GM10248 (cell line): ENCODE results near the gene PID1.

Experiments used
- CTCF ChIA-PET: fragments of 300-600 bp; sonication (Branson Sonifier 250); formaldehyde crosslinking; extraction: SDS; loops from one replicate; lab custom pipeline; 2021; ENCODE audit warnings: antibody characterized with exemption; lab: Yijun Ruan, JAX
- POLR2A ChIA-PET: fragments of 350-650 bp; sonication (Branson Sonifier 250); formaldehyde crosslinking; extraction: SDS; loops from one replicate; lab custom pipeline; 2020; ENCODE audit warnings: antibody characterized with exemption; lab: Yijun Ruan, JAX
- DNase-seq: peaks from one replicate; pipeline ENCODE4 v3.0.0; 2012; ENCODE audit errors: extremely low spot score
- CTCF ChIP-seq: IDR thresholded peaks from 2 replicates; pipeline ENCODE4 v1.5.1; 2012; ENCODE audit warnings: mild to moderate bottlenecking, low read depth; ENCODE audit errors: extremely low read depth, missing control alignments, control extremely low read depth

PID1 gene

GRCh38 chr2:229202646-229203045 lies 68.4 kb downstream of the PID1 start:
- ChIA-PET POLR2A (no interaction called here), CTCF (interaction anchor here (1.4 kb wide), 1 partner anchor 12 kb away, joined by 4 read pairs; no protein-coding TSS in a partner anchor)
- DNase-seq, result no peak
- TF ChIP-seq CTCF, result no peak

DNA sequence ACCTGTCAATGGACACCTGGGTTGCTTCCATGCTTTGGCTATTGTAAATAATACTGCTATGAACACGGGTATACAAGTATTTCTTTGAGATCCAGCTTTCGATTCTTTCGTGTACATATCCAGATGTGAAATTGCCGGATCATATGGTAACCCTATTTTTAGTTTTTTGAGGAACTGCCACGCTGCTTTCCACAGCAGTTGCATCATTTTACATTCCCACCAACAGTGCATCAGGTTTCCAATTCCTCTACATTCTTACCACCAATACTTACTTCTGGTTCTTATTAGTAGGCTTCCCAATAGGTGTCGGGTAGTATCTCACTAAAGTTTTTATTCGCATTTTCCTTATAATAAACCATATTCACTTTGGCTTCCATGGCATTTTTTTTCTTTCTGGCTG lies 69.6 kb downstream of the PID1 start:
- no peak for DNase-seq
- ChIA-PET POLR2A (no interaction called here), CTCF (interaction anchor here (1.4 kb wide), 1 partner anchor 11 kb away, joined by 4 read pairs; no protein-coding TSS in a partner anchor)
- TF ChIP-seq CTCF, result no peak

DNA sequence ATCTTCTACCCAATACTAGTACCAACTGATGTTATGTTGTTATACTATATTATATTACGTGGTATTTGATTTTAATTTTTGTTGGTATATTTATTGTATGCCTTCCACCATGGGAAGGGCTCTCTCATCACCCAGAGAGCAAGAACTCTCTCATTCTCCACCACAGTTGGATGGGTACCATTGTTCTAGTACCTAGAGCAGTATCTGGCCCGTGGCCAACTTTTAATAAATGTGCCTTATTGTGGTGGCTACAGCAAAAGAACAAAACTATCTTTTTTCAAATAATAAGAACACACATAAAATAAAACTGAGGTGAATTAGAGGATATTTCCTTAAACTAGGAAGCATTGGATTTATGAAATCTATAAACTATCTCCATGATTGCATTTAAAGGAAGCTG lies 71.8 kb downstream of the PID1 start:
- DNase-seq, result no peak
- ChIA-PET CTCF (no interaction called here), POLR2A (no interaction called here)
- no peak for TF ChIP-seq CTCF

DNA sequence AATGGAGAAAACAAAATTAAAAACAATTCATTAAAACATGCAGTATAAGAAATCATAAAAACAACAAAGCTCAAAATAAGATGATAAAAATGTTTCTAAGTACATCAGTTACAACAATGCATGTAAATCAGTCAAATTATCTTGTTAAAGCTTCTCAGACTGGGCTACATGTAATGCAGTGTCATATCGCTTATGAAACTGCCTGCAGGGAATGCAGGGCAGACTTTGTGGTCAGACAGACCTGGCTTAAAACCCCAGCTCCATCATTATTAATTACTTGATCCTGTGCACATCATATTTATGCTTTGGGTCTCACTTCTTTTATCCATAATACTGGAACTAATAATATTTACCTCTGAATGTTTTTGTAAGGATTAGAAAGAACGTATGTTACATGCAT lies 74.6 kb downstream of the PID1 start:
- CTCF ChIA-PET, result interaction anchor here (1.6 kb wide), 1 partner anchor 11 kb away, joined by 3 read pairs; no protein-coding TSS in a partner anchor
- no peak for TF ChIP-seq CTCF

GRCh38 chr2:229195346-229195947 lies 75.6 kb downstream of the PID1 start:
- DNase-seq, result no peak
- POLR2A ChIA-PET, result no interaction called here
- CTCF ChIA-PET, result interaction anchor here (1.6 kb wide), 1 partner anchor 10 kb away, joined by 3 read pairs; no protein-coding TSS in a partner anchor
- TF ChIP-seq CTCF, result no peak

More for the DNA sequence above, 74.6 kb downstream of the PID1 start:
- no peak for DNase-seq
- POLR2A ChIA-PET, result no interaction called here

GRCh38 chr2:229193281-229193680 lies 77.8 kb downstream of the PID1 start:
- no peak for DNase-seq
- ChIA-PET CTCF (no interaction called here), POLR2A (interaction anchor here (0.6 kb wide), 1 partner anchor 1099 kb away, joined by 3 read pairs; no protein-coding TSS in a partner anchor)
- TF ChIP-seq CTCF, result no peak
